NCI-H345 (cell line): ENCODE data around the gene MYO7B.

Experiments used
- DNase-seq: peaks from one replicate; lab custom pipeline; 2025; lab: John Stamatoyannopoulos, UW

Gene MYO7B

GRCh38 chr2:127650041-127650784 is 114.7 kb downstream of the MYO7B start:
- DNase-seq: no peak

GRCh38 chr2:127650785-127651380 is 115.4 kb downstream of the MYO7B start:
- no peak for DNase-seq

- DNase-seq: no peak
Measured at GRCh38 chr2:127651381-127651809, 115.9 kb downstream of the MYO7B start.

GRCh38 chr2:127651971-127652550 is 116.6 kb downstream of the MYO7B start:
- DNase-seq: no peak

- DNase-seq: no peak
Measured at GRCh38 chr2:127652786-127653357, 117.4 kb downstream of the MYO7B start.

GRCh38 chr2:127653421-127654083 is 118.1 kb downstream of the MYO7B start:
- DNase-seq: no peak

- DNase-seq: no peak
Measured at GRCh38 chr2:127654084-127654837, 118.8 kb downstream of the MYO7B start.

GRCh38 chr2:127654838-127655175 is 119.3 kb downstream of the MYO7B start:
- no peak for DNase-seq

- no peak for DNase-seq
Measured at GRCh38 chr2:127655209-127656073, 120.0 kb downstream of the MYO7B start.

GRCh38 chr2:127656569-127657231 is 121.2 kb downstream of the MYO7B start:
- no peak for DNase-seq

GRCh38 chr2:127657232-127657595 is 121.7 kb downstream of the MYO7B start:
- DNase-seq: no peak

GRCh38 chr2:127658146-127658545 is 122.7 kb downstream of the MYO7B start:
- no peak for DNase-seq

GRCh38 chr2:127658641-127659407 is 123.3 kb downstream of the MYO7B start:
- no peak for DNase-seq

- DNase-seq: no peak
Measured at GRCh38 chr2:127659408-127660290, 124.2 kb downstream of the MYO7B start.

- no peak for DNase-seq
Measured at GRCh38 chr2:127660291-127660578, 124.8 kb downstream of the MYO7B start.

GRCh38 chr2:127661072-127661649 is 125.7 kb downstream of the MYO7B start:
- no peak for DNase-seq

GRCh38 chr2:127661949-127662510 is 126.5 kb downstream of the MYO7B start:
- no peak for DNase-seq

GRCh38 chr2:127662937-127663565 is 127.6 kb downstream of the MYO7B start:
- DNase-seq: no peak
